Loucy (cell line): Measurements from ENCODE around the gene ANKRD16.

Source experiments
- EZH2phosphoT487 ChIP-seq: fragments of 200-600 bp; IDR thresholded peaks from 2 replicates; pipeline ENCODE4 v1.6.1; 2018; ENCODE audit warnings: antibody characterized with exemption, mild to moderate bottlenecking, moderate library complexity, borderline replicate concordance
- TF ChIP-seq, protein P1 (sequence below): fragments of 200-600 bp; sonication (generic); conservative IDR thresholded peaks from 2 replicates; pipeline ENCODE4 v1.5.1; 2014; ENCODE audit warnings: mild to moderate bottlenecking, antibody characterized with exemption, low read length

DNA sequence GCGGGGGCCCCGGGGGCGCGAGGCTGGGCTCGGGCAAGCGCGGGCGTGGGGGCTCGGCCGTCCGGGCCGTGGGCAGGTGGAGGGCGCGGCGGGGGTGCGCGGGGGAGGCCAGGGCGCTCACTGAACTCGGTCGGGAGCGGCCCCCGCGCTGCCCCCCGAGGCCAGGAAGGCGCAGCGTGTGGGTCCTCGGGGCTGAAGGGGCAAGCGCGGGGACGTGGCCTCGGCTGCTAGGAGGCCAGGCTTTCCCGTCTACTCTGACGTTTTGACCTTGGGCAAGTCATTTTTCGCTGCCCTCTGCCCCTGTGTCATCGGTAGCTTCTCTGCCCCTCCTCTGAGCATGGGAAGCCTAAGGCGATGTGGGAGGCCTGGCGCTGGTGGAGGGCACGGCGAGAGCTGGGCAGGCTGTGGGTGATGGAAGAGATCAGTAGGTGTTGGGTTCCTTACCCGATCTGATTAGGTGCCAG lies 791 bp upstream of the ANKRD16 start:
- TF ChIP-seq, protein P1, sequence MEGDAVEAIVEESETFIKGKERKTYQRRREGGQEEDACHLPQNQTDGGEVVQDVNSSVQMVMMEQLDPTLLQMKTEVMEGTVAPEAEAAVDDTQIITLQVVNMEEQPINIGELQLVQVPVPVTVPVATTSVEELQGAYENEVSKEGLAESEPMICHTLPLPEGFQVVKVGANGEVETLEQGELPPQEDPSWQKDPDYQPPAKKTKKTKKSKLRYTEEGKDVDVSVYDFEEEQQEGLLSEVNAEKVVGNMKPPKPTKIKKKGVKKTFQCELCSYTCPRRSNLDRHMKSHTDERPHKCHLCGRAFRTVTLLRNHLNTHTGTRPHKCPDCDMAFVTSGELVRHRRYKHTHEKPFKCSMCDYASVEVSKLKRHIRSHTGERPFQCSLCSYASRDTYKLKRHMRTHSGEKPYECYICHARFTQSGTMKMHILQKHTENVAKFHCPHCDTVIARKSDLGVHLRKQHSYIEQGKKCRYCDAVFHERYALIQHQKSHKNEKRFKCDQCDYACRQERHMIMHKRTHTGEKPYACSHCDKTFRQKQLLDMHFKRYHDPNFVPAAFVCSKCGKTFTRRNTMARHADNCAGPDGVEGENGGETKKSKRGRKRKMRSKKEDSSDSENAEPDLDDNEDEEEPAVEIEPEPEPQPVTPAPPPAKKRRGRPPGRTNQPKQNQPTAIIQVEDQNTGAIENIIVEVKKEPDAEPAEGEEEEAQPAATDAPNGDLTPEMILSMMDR, result no peak
- TF ChIP-seq EZH2phosphoT487, result no peak
